Lower leg skin (tissue), 3 donors: ENCODE data around the gene TMEM63A.

ENCODE experiments used
- CTCF ChIP-seq, 3 donors: fragments of 450-650 bp; IDR thresholded peaks; one replicate each; pipeline ENCODE4 v1.5.1; 2016; ENCODE audit warnings: antibody characterized with exemption in 3 of 3, mild to moderate bottlenecking in 3 of 3, moderate library complexity in 2 of 3
- POLR2A ChIP-seq, 2 donors: fragments of 450-650 bp; IDR thresholded peaks; one replicate each; pipeline ENCODE4 v1.6.1; 2016 to 2017; ENCODE audit warnings: antibody characterized with exemption in 2 of 2, mild to moderate bottlenecking in 1 of 2, moderate library complexity in 1 of 2

- TF ChIP-seq POLR2A (IDR thresholded peaks at IDR 0.05) (no peak), CTCF (IDR thresholded peaks at IDR 0.05) (no peak)
Observed at GRCh38 chr1:225882694-225883615, 775 bp upstream of the TMEM63A start.
